HepG2 (cell line): ENCODE measurements around the gene CES2. TPM values are rescaled to one million over a fixed set of nuclear protein-coding genes. Genes with fewer than 3 reads are reported as not detected.

Source experiments
- ARID2 ChIP-seq: sonication (generic); formaldehyde crosslinking; IDR thresholded peaks from 2 replicates; pipeline ENCODE4 v1.8.1; 2022; ENCODE audit warnings: mild to moderate bottlenecking, missing genetic modification reagents, borderline replicate concordance
- EEA1 ChIP-seq: sonication (generic); formaldehyde crosslinking; IDR thresholded peaks from 2 replicates; pipeline ENCODE4 v1.5.1; 2020; ENCODE audit warnings: mild to moderate bottlenecking, missing genetic modification reagents, borderline replicate concordance
- GABPA ChIP-seq, 2 experiments: IDR thresholded peaks; 2 replicates each; pipeline ENCODE4 v1.6.1; 2011 to 2016; ENCODE audit warnings: low read depth in 2 of 2, low read length in 1 of 2, missing biosample characterization in 1 of 2, missing genetic modification characterization in 1 of 2
- GATA4 ChIP-seq: sonication (generic); IDR thresholded peaks from 2 replicates; pipeline ENCODE4 v1.6.1; 2016; ENCODE audit warnings: antibody characterized with exemption, low read depth, borderline replicate concordance
- GZF1 ChIP-seq: sonication (generic); formaldehyde crosslinking; IDR thresholded peaks from 2 replicates; pipeline ENCODE4 v1.5.1; 2020; ENCODE audit warnings: mild to moderate bottlenecking, missing genetic modification reagents
- HNF4G ChIP-seq, 2 experiments: sonication (generic) in 1 of 2; formaldehyde crosslinking in 1 of 2; IDR thresholded peaks; 2 replicates each; pipeline versions ENCODE4 v1.4.0 to v1.6.1; 2011 to 2020; ENCODE audit warnings: borderline replicate concordance in 2 of 2, low read depth in 2 of 2, mild to moderate bottlenecking in 2 of 2, low read length in 1 of 2, missing genetic modification reagents in 1 of 2, moderate library complexity in 1 of 2
- KAT8 ChIP-seq: IDR thresholded peaks from 2 replicates; pipeline ENCODE4 v1.6.1; 2016; ENCODE audit warnings: missing genetic modification reagents, missing compliant biosample characterization
- MED1 ChIP-seq: sonication (generic); formaldehyde crosslinking; IDR thresholded peaks from 2 replicates; pipeline ENCODE4 v1.4.0; 2020; ENCODE audit warnings: missing genetic modification reagents
- MTA1 ChIP-seq: sonication (generic); formaldehyde crosslinking; IDR thresholded peaks from 2 replicates; pipeline ENCODE4 v1.4.0; 2020; ENCODE audit warnings: missing genetic modification reagents, mild to moderate bottlenecking, borderline replicate concordance
- MZF1 ChIP-seq: sonication (generic); formaldehyde crosslinking; IDR thresholded peaks from 2 replicates; pipeline ENCODE4 v1.8.1; 2023; ENCODE audit warnings: mild to moderate bottlenecking, missing genetic modification reagents, borderline replicate concordance
- PTBP1 ChIP-seq: fragments of 200-400 bp; formaldehyde crosslinking; IDR thresholded peaks from 2 replicates; pipeline ENCODE4 v1.6.1; 2018; ENCODE audit warnings: low read length, low read depth; ENCODE audit not compliant: poor library complexity, severe bottlenecking
- RFXANK ChIP-seq: IDR thresholded peaks from 2 replicates; pipeline ENCODE4 v1.6.1; 2016
- TBL1XR1 ChIP-seq: fragments of 150-350 bp; IDR thresholded peaks from 2 replicates; pipeline ENCODE4 v1.6.1; 2014; ENCODE audit warnings: borderline replicate concordance, low read length; ENCODE audit not compliant: partially characterized antibody
- TEAD3 ChIP-seq: optimal IDR thresholded peaks from 2 replicates; pipeline ENCODE3; 2016; ENCODE audit warnings: borderline replicate concordance
- TFDP1 ChIP-seq: IDR thresholded peaks from 2 replicates; pipeline ENCODE4 v1.6.1; 2016; ENCODE audit warnings: missing compliant biosample characterization, missing genetic modification reagents, borderline replicate concordance
- TRIM22 ChIP-seq: fragments of 450-650 bp; IDR thresholded peaks from 2 replicates; pipeline ENCODE4 v1.6.1; 2017
- ZBTB37 ChIP-seq: sonication (generic); formaldehyde crosslinking; IDR thresholded peaks from 2 replicates; pipeline ENCODE4 v1.4.0; 2020; ENCODE audit warnings: mild to moderate bottlenecking, missing genetic modification reagents
- ZNF124 ChIP-seq: sonication (generic); formaldehyde crosslinking; IDR thresholded peaks from 2 replicates; pipeline ENCODE4 v1.4.0; 2020; ENCODE audit warnings: missing genetic modification reagents
- ZNF143 ChIP-seq: sonication (generic); formaldehyde crosslinking; IDR thresholded peaks from 2 replicates; pipeline ENCODE4 v1.4.0; 2020; ENCODE audit warnings: missing genetic modification reagents
- ZNF234 ChIP-seq: sonication (generic); formaldehyde crosslinking; conservative IDR thresholded peaks from 2 replicates; pipeline ENCODE4 v1.5.1; 2020; ENCODE audit warnings: mild to moderate bottlenecking, missing genetic modification reagents
- ZNF441 ChIP-seq: sonication (generic); formaldehyde crosslinking; IDR thresholded peaks from 2 replicates; pipeline ENCODE4 v1.7.0; 2021; ENCODE audit warnings: missing genetic modification reagents, borderline replicate concordance
- ZNF781 ChIP-seq: sonication (generic); formaldehyde crosslinking; IDR thresholded peaks from 2 replicates; pipeline ENCODE4 v1.5.1; 2020; ENCODE audit warnings: borderline replicate concordance, mild to moderate bottlenecking, missing genetic modification reagents; ENCODE audit errors: not compliant biosample characterization
- ZNF790 ChIP-seq: sonication (generic); formaldehyde crosslinking; IDR thresholded peaks from 2 replicates; pipeline ENCODE4 v1.8.0; 2022; ENCODE audit warnings: missing genetic modification reagents, mild to moderate bottlenecking, borderline replicate concordance
- polyA plus RNA-seq, 8 experiments: library from polyadenylated mRNA; depleted of rRNA in 3 of 8; stranded (reverse) in 7 of 8; unstranded in 1 of 8; fragments of >200 nt; fragmentation: Illumina TruSeq in 4 of 8; extraction: Trizol in 4 of 8; gene quantifications; 2 replicates each; pipeline versions ENCODE4 v1.2.1 to v1.2.3, GENCODE V29; 2011 to 2016; ENCODE audit warnings: low read depth in 4 of 8, missing spikeins in 1 of 8, mixed read lengths in 1 of 8; ENCODE audit not compliant: insufficient read depth in 1 of 8
- total RNA-seq, 5 experiments: library from RNA; depleted of rRNA; stranded (reverse); fragments of >200 nt; fragmentation: Illumina TruSeq; extraction: Trizol; gene quantifications; 2 replicates each; pipeline ENCODE4 v1.2.3, GENCODE V29; 2016; ENCODE audit warnings: low read depth in 1 of 5

Gene CES2
- total and polyA plus RNA-seq, 2 of the 13 experiments (the other 11 are each of a cell fraction or from before 2014, with no cell fraction given), result 50.6 to 63.8 TPM

GRCh38 chr16:66977341-66978113 is 42.2 kb downstream of the CES2 start (continued):
- no peak for TF ChIP-seq MZF1
- peak; percentile 68 for TF ChIP-seq KAT8 (CRISPR knock-in tag)
- no peak for TF ChIP-seq ZBTB37 (CRISPR knock-in tag)
- no peak for TF ChIP-seq ARID2 (CRISPR knock-in tag)
- TF ChIP-seq PTBP1, result no peak
- peak; percentile 42 for TF ChIP-seq TBL1XR1
- peak; percentile 59; the same call in 1 of the 2 replicates for TF ChIP-seq GZF1 (CRISPR knock-in tag)
- peak; percentile 70; the same call in 1 of the 2 replicates for TF ChIP-seq ZNF124 (CRISPR knock-in tag)
- peak; percentile 89 for TF ChIP-seq TEAD3
- no peak for TF ChIP-seq ZNF441 (CRISPR knock-in tag)
- TF ChIP-seq ZNF781 (CRISPR knock-in tag), result no peak
- TF ChIP-seq ZNF143 (CRISPR knock-in tag), result no peak; the same call in 1 of the 2 replicates
- TF ChIP-seq MTA1, result no peak
- no peak for TF ChIP-seq ZNF234 (CRISPR knock-in tag)
- no peak for TF ChIP-seq TRIM22
- TF ChIP-seq GATA4, result no peak
- peak; percentile 44; the same call in 1 of the 2 replicates for TF ChIP-seq MED1 (CRISPR knock-in tag)
- TF ChIP-seq RFXANK (CRISPR knock-in tag), result no peak
- TF ChIP-seq EEA1 (CRISPR knock-in tag), result no peak
- no peak for TF ChIP-seq GABPA (IDR thresholded peaks at IDR 0.05; ENCODE audit: low read depth, low read length)
- peak; percentile 23; the same call in 1 of the 2 replicates for TF ChIP-seq GABPA (CRISPR knock-in tag; IDR thresholded peaks at IDR 0.05; ENCODE audit: low read depth)
- TF ChIP-seq HNF4G (IDR thresholded peaks at IDR 0.05; ENCODE audit: borderline replicate concordance, low read depth, low read length), result no peak
- 0 out of 2 replicates have a peak, but pooled peaks have one; percentile 23 for TF ChIP-seq HNF4G (CRISPR knock-in tag; IDR thresholded peaks at IDR 0.05; ENCODE audit: borderline replicate concordance, low read depth)
- TF ChIP-seq ZNF790 (CRISPR knock-in tag), result no peak
- TF ChIP-seq TFDP1 (CRISPR knock-in tag), result peak; percentile 43; the same call in 1 of the 2 replicates
